Measurements from ENCODE around the gene C16orf92. TPM values are rescaled to one million over a fixed set of nuclear protein-coding genes. Genes with fewer than 3 reads are reported as not detected.
A peak's percentile ranks its signal among the peaks of the same experiment; 100 is the strongest.

The C16orf92 gene
- total and polyA plus RNA-seq, 7 experiments from 2014 or later: not detected

DNA sequence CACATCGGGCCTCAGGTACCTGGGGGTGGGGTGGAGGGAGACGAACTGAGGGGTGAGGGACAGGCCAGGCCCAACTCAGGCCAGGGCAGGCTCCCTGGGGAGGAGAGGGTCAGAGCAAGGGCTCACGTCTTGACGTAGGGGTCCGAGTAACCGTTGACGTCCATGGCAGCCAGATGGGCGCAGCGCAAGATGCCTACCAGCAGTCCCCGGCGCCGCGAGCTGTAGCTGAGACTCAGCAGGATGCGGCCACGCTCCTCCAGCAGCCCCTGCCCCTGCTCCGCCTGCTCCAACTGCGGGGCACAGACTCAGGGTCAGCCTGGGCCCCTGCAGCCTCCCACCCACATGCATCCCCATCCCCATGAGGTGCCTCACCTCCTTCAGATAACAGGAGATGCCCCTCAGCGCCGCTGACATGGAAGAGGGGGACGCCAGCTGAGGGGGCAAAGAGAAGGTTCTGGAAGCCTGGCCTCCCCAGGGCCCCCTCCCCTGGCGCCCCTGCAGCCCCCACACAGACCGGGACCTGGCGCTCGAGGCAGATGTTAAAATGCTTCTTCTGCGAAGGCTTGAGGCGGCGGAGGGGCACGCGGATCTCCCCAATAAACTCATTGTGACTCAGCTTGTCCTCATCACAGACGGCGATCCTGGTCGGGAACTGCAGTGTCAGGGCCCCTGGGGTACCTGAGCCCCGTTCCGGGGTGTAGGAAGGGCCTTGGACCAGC, 16.2 kb upstream of the C16orf92 start:
- Mint-ChIP-seq H3K4me1 (peaks cover 0 to 10% (median 5%) of the 10 kb centered on the region in 7 donors), H3K4me3 (no peak overlapping the region), H3K9me3 (no peaks in the 10 kb centered on the region), H3K27me3 (peaks cover 0 to 24% (median 2%) of the 10 kb centered on the region in 5 donors), H3K27ac (peak overlapping the region in 1 of 9 donors; percentile 39), H3K36me3 (peaks cover 0 to 10% (median 0%) of the 10 kb centered on the region in 5 donors)
- ATAC-seq (no peak), DNase-seq (no peak)
- ChIA-PET CTCF (interaction anchor here (2.9 to 3.8 kb wide), 2 partner anchors 306 to 315 kb away, joined by 10 read pairs; no protein-coding TSS in a partner anchor), POLR2A (interaction anchor here (0.7 to 3.1 kb wide), 2 partner anchors 11 to 307 kb away, joined by 3 to 10 read pairs; partner anchors contain the start of genes HIRIP3 and INO80E)
- Histone ChIP-seq H3K4me1 (ENCODE audit: control insufficient read depth in 2 of 2, insufficient read depth in 2 of 2, low read length in 2 of 2) (peaks cover 8 to 9% of the 10 kb centered on the region in 2 donors), H3K4me3 (ENCODE audit: low read length) (no peak overlapping the region), H3K36me3 (ENCODE audit: control insufficient read depth in 2 of 3, insufficient read depth in 3 of 3, low read length in 3 of 3) (peaks cover 0 to 21% (median 0%) of the 10 kb centered on the region in 3 experiments), H3K27me3 (ENCODE audit: control insufficient read depth in 2 of 2, insufficient read depth in 2 of 2, low read length in 2 of 2) (peaks cover 0 to 4% of the 10 kb centered on the region in 2 donors), H3K9me3 (ENCODE audit: control insufficient read depth in 2 of 3, low read length in 3 of 3) (no peaks in the 10 kb centered on the region), H3K27ac (ENCODE audit: low read depth, low read length) (no peak overlapping the region)
- intact Hi-C loops (cut with micrococcal nuclease): no loop called here

DNA sequence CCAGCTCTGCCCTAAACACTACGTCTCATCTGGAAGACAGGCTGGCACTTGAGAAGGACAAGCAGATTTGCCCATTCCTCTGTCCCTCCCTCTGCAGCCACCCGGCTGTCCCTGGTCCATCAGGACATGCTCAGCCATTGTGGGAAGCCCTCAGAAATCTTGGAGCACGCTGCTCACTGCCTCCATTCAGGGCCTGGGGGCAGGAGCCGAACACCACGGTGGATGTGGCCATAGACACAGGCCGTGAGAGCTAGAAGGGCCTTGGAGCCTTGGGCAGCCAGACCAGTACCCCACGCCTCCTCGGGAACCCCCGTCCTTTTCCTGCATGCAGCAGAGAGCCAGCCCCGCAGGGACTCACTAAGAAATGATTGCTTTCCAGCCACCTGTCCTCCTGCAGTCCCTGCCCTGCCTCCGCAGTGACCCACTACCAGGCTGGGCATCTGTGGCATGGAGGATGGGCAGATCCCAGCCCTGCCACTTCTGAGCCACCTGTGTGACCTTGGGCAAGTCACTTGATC, 15.6 kb upstream of the C16orf92 start:
- no peaks in the 10 kb centered on the region for H3K9me3 Mint-ChIP-seq
- intact Hi-C loops (cut with micrococcal nuclease): no loop called here
- H3K36me3 ChIP-seq (ENCODE audit: control insufficient read depth in 2 of 3, insufficient read depth in 3 of 3, low read length in 3 of 3): peaks cover 0 to 15% (median 0%) of the 10 kb centered on the region in 3 experiments
- POLR2A ChIA-PET: interaction anchor here (0.6 kb wide), 1 partner anchor 35 kb away, joined by 3 read pairs; no protein-coding TSS in a partner anchor
- H3K4me3 ChIP-seq (ENCODE audit: low read length): no peak overlapping the region
- H3K27ac ChIP-seq (ENCODE audit: low read depth, low read length): no peak overlapping the region
- no peak overlapping the region for H3K4me3 Mint-ChIP-seq
- H3K4me1 ChIP-seq (ENCODE audit: control insufficient read depth in 2 of 2, insufficient read depth in 2 of 2, low read length in 2 of 2): peaks cover 8 to 10% of the 10 kb centered on the region in 2 donors
- peaks cover 0 to 30% (median 6%) of the 10 kb centered on the region in 5 donors for H3K27me3 Mint-ChIP-seq
- H3K9me3 ChIP-seq (ENCODE audit: control insufficient read depth in 2 of 3, low read length in 3 of 3): no peaks in the 10 kb centered on the region
- H3K36me3 Mint-ChIP-seq: peaks cover 0 to 3% (median 0%) of the 10 kb centered on the region in 5 donors
- CTCF ChIA-PET: no interaction called here
- peaks cover 0 to 8% of the 10 kb centered on the region in 2 donors for H3K27me3 ChIP-seq (ENCODE audit: control insufficient read depth in 2 of 2, insufficient read depth in 2 of 2, low read length in 2 of 2)
- DNase-seq: no peak
- ATAC-seq: no peak
- peaks cover 4 to 12% (median 7%) of the 10 kb centered on the region in 7 donors for H3K4me1 Mint-ChIP-seq
- H3K27ac Mint-ChIP-seq: no peak overlapping the region

DNA sequence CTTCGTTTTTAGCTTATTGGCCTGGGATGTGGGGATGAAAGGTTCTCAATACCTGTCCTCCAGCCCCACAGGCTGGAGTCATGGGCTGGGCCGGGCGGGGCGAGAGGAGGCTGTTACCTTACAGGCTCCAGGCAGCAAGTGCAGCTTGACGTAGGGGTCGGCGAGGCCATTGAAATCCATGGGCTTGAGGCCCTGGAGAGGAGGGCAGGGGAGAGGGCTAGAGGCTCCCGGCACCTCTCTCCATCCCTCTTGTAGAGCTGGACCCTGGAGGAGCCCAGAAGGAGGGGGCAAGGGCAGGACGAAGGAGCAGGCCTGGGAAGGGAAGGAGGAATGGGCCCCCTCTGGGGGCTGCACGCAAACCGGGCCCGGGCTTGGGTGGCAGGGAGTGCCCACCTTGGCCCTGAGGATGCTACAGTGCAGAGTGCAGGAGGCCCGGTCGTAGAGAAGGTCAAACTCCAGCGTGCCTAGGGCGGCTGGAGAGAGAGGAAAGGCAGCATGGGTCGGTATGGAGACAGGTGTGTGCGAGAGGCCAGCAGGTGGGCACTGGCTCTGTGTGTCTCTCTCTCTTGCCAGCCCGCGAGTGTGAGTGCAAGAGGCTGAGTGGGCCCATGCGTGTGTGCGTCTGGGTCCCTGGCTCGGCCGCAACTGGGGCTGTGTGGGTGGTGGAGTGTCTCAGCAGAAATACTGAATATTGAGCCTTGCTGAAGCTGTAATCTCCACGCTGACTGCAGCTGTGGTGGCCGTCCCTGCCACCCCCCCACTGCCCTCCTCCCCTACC, 13.7 kb upstream of the C16orf92 start:
- intact Hi-C loops (cut with micrococcal nuclease): no loop called here
- DNase-seq (no peak), ATAC-seq (no peak)
- H3K36me3 ChIP-seq (ENCODE audit: control insufficient read depth in 2 of 3, insufficient read depth in 3 of 3, low read length in 3 of 3): no peaks in the 10 kb centered on the region
- Mint-ChIP-seq H3K4me3 (peak overlapping the region in 8 of 10 donors; percentile 21 to 87 (median 50)), H3K9me3 (no peaks in the 10 kb centered on the region), H3K36me3 (no peaks in the 10 kb centered on the region), H3K27me3 (peaks cover 0 to 39% (median 6%) of the 10 kb centered on the region in 5 donors), H3K27ac (peak overlapping the region in 1 of 9 donors; percentile 19), H3K4me1 (peaks cover 4 to 11% (median 5%) of the 10 kb centered on the region in 7 donors)
- no peak overlapping the region for H3K4me3 ChIP-seq (ENCODE audit: low read length)
- ChIA-PET CTCF (interaction anchor here (0.7 kb wide), 1 partner anchor 304 kb away, joined by 5 read pairs; no protein-coding TSS in a partner anchor), POLR2A (no interaction called here)
- no peaks in the 10 kb centered on the region for H3K9me3 ChIP-seq (ENCODE audit: control insufficient read depth in 2 of 3, low read length in 3 of 3)
- H3K27me3 ChIP-seq (ENCODE audit: control insufficient read depth in 2 of 2, insufficient read depth in 2 of 2, low read length in 2 of 2): peaks cover 0 to 8% of the 10 kb centered on the region in 2 donors
- no peak overlapping the region for H3K27ac ChIP-seq (ENCODE audit: low read depth, low read length)
- H3K4me1 ChIP-seq (ENCODE audit: control insufficient read depth in 2 of 2, insufficient read depth in 2 of 2, low read length in 2 of 2): peaks cover 8 to 10% of the 10 kb centered on the region in 2 donors

DNA sequence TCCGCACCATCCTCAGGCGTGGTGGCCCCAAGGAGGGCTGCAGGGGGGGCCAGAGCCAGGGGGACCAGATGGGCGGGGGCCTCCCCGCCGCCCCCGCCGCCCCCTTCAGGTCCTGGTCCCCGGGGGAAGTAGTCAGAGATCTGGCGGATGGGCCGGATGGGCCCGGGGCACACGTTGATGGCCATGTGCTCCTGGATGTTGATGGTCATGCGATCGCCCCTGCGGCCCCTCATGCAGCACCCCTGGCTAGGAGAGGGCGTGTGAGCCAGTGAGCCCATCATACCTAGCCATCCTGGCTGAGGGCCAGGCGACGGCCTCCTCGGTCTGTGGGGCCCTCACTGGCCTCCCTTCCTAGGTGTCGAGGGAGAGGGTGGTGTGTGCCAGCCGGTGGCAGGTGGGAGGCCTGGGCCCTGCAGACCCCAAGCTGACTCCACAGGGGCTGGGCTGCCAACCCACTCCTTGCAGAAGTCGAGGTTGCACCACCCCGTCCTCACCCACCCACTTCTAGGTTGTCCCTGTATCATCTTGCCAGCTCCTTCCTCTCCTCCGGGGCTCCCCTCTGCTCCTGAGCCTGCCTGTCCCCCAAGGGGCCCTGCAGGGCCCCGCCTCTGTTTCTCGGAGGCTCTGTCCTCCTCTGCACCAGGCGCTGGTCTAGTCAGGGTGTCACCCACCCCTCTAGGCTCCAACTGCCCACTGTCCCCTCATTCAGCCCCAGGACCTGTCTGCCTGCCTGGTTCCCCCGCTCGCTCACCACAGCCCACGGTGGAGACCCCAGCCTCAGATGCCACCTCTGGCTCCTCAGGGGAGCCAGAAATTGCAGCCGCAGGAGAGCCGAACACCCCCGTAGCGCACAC, 12.8 kb upstream of the C16orf92 start:
- H3K36me3 ChIP-seq (ENCODE audit: control insufficient read depth in 2 of 3, insufficient read depth in 3 of 3, low read length in 3 of 3): no peaks in the 10 kb centered on the region
- no peaks in the 10 kb centered on the region for H3K36me3 Mint-ChIP-seq
- peak overlapping the region; percentile 33 for H3K4me3 ChIP-seq (ENCODE audit: low read length)
- ChIA-PET CTCF (interaction anchor here (0.7 kb wide), 1 partner anchor 305 kb away, joined by 5 read pairs; no protein-coding TSS in a partner anchor), POLR2A (no interaction called here)
- intact Hi-C loops (cut with micrococcal nuclease): no loop called here
- no peaks in the 10 kb centered on the region for H3K9me3 Mint-ChIP-seq
- DNase-seq: no peak
- H3K27me3 ChIP-seq (ENCODE audit: control insufficient read depth in 2 of 2, insufficient read depth in 2 of 2, low read length in 2 of 2): peaks cover 0 to 8% of the 10 kb centered on the region in 2 donors
- H3K4me1 Mint-ChIP-seq: peaks cover 4 to 11% (median 5%) of the 10 kb centered on the region in 7 donors
- peaks cover 0 to 39% (median 6%) of the 10 kb centered on the region in 5 donors for H3K27me3 Mint-ChIP-seq
- ATAC-seq: peak; percentile 3
- H3K9me3 ChIP-seq (ENCODE audit: control insufficient read depth in 2 of 3, low read length in 3 of 3): no peaks in the 10 kb centered on the region
- H3K27ac Mint-ChIP-seq: peak overlapping the region in 4 of 9 donors; percentile 16 to 51 (median 32)
- H3K27ac ChIP-seq (ENCODE audit: low read depth, low read length): no peak overlapping the region
- H3K4me3 Mint-ChIP-seq: peak overlapping the region; percentile 59 to 87 (median 74)
- peaks cover 8 to 10% of the 10 kb centered on the region in 2 donors for H3K4me1 ChIP-seq (ENCODE audit: control insufficient read depth in 2 of 2, insufficient read depth in 2 of 2, low read length in 2 of 2)

DNA sequence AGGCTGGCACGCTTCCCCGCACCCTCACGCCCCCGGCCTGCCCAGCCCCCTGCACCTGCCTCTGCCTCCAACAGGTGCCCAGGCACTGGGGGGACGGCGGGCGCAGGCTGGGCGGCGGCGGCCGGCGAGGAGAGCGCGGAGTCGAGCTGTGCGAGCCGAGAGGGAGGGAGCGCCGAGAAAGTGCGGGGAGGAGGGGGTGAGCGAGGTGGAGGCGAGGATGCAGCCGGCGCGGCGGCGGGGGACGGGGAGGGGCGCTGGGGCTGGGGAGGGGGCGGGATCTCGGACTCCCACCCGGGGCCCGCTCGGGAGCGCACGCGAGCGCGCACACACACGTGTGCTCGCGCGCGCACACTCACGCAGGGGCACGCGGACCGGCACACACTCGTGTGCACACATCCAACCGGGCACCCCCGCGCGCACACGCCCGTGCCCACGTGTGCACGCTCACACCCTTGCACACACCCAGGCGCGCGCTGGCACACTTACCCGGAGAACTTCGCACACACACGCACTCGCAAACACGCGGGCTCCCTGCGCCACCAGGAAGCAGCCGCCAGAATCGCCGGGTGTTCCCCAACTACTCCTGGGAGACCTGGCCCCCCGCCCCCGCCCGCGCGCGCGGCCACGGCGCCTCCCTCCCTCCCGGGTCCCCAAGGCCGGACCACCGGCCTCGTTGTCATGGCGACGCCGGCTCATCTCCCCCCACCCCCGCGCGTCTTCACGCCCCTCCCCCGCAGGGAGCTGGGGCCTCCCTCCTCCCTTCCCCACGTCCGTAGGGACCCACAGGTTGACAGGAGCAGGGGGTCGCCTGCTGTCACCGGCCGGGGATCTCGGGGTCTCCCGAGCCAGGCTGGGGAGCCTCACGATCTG, 11.9 kb upstream of the C16orf92 start, which contains the start of gene DOC2A:
Gene DOC2A (minus strand): TSS at position 184 of the 870 bp plus-strand sequence. CDS start 805 bp downstream, outside the sequence.
- Histone ChIP-seq H3K4me3 (ENCODE audit: low read length) (peak within 1 kb of the TSS; percentile 33), H3K27ac (ENCODE audit: low read depth, low read length) (no peak within 1 kb of the TSS), H3K4me1 (ENCODE audit: control insufficient read depth in 2 of 2, insufficient read depth in 2 of 2, low read length in 2 of 2) (peaks cover 8 to 10% of the 10 kb centered on the region in 2 donors), H3K36me3 (ENCODE audit: control insufficient read depth in 2 of 3, insufficient read depth in 3 of 3, low read length in 3 of 3) (no peaks in the 10 kb centered on the region), H3K27me3 (ENCODE audit: control insufficient read depth in 2 of 2, insufficient read depth in 2 of 2, low read length in 2 of 2) (peaks cover 0 to 8% of the 10 kb centered on the region in 2 donors), H3K9me3 (ENCODE audit: control insufficient read depth in 2 of 3, low read length in 3 of 3) (no peaks in the 10 kb centered on the region)
- peak within 1 kb of the TSS in 4 of 9 donors; percentile 16 to 51 (median 32) for H3K27ac Mint-ChIP-seq
- ATAC-seq: peak; percentile 71
- ChIA-PET POLR2A (interaction anchor here (0.6 kb wide), 1 partner anchor 143 kb away, joined by 3 read pairs; no protein-coding TSS in a partner anchor), CTCF (interaction anchor here (0.6 kb wide), 1 partner anchor 182 kb away, joined by 6 read pairs; no protein-coding TSS in a partner anchor)
- peak within 1 kb of the TSS; percentile 74 to 90 (median 82) for H3K4me3 Mint-ChIP-seq
- peaks cover 0 to 41% (median 6%) of the 10 kb centered on the region in 5 donors for H3K27me3 Mint-ChIP-seq
- H3K9me3 Mint-ChIP-seq: no peaks in the 10 kb centered on the region
- no peaks in the 10 kb centered on the region for H3K36me3 Mint-ChIP-seq
- peaks cover 4 to 11% (median 5%) of the 10 kb centered on the region in 7 donors for H3K4me1 Mint-ChIP-seq
- DNase-seq: peak in 5 of 9 donors; percentile 23 to 39 (median 36)
- intact Hi-C loops (cut with micrococcal nuclease): no loop called here

Measured in naive thymus-derived CD4-positive, alpha-beta T cell (primary cell).